ENCODE data around the gene SH2B3.

DNA sequence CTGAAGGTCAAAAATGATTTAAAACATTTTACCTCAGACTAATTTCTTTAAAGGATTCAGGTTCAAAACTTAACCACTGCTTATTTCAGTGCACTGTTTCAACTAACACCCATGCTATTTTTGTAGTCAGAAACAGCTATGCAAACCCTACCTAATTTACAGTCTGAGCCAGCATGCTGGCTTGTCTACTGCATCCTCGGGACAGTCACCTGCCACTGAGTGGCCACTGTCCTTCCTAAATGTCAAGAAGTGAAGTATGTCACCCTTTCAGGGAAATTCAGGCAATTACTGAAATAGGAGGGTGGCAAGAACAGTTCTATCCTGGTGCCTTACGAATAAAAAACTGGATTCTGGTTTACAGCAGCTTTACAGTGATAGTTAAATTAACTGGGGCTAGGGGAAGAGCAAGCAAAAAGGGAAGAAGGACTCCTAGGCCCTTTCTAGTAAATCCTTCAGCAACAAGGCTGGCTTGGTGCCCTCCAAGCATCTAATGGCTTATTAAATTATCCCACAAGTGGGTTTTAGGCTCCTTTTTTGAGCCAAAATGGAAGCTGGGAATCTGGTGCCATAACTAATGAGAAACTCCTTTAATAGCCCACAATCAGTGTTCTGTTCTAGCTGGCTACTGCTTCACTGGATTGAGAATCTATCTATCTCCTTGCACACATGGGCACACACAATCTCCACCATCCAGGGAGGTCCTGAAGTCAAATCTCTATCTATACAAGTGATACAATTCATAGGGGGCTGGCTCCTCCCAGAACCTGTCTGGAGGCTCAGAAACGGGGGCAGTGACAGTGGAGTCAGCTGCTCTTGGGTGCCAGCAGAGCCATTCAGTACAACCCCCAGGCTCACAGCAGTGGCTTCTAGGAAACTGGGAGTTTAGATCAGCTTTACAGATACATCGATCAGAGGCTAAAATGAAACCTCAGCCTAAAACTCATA lies 43.4 kb downstream of the SH2B3 start:
- TF ChIP-seq FOXJ3 (CRISPR knock-in tag; IDR thresholded peaks at IDR 0.05) (no peak), POLR2AphosphoS2 (IDR thresholded peaks at IDR 0.05; ENCODE audit: low read length) (no peak; the same call in 1 of the 2 replicates), POLR2AphosphoS5 (IDR thresholded peaks at IDR 0.05; ENCODE audit: control insufficient read depth, insufficient read depth, low read depth, low read length) (no peak; the same call in none of the 2 replicates), ELF4 (CRISPR knock-in tag; IDR thresholded peaks at IDR 0.05) (no peak), CREB1 (IDR thresholded peaks at IDR 0.05) (no peak), CREB1 (CRISPR knock-in tag; IDR thresholded peaks at IDR 0.05) (no peak), PTBP1 (IDR thresholded peaks at IDR 0.05; ENCODE audit: low read depth, low read length) (no peak), MXI1 (IDR thresholded peaks at IDR 0.05; ENCODE audit: low read depth, low read length) (no peak)
- TF ChIP-seq, protein P1, sequence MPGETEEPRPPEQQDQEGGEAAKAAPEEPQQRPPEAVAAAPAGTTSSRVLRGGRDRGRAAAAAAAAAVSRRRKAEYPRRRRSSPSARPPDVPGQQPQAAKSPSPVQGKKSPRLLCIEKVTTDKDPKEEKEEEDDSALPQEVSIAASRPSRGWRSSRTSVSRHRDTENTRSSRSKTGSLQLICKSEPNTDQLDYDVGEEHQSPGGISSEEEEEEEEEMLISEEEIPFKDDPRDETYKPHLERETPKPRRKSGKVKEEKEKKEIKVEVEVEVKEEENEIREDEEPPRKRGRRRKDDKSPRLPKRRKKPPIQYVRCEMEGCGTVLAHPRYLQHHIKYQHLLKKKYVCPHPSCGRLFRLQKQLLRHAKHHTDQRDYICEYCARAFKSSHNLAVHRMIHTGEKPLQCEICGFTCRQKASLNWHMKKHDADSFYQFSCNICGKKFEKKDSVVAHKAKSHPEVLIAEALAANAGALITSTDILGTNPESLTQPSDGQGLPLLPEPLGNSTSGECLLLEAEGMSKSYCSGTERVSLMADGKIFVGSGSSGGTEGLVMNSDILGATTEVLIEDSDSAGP (CRISPR knock-in tag; IDR thresholded peaks at IDR 0.05): no peak
- TF ChIP-seq, protein P2, sequence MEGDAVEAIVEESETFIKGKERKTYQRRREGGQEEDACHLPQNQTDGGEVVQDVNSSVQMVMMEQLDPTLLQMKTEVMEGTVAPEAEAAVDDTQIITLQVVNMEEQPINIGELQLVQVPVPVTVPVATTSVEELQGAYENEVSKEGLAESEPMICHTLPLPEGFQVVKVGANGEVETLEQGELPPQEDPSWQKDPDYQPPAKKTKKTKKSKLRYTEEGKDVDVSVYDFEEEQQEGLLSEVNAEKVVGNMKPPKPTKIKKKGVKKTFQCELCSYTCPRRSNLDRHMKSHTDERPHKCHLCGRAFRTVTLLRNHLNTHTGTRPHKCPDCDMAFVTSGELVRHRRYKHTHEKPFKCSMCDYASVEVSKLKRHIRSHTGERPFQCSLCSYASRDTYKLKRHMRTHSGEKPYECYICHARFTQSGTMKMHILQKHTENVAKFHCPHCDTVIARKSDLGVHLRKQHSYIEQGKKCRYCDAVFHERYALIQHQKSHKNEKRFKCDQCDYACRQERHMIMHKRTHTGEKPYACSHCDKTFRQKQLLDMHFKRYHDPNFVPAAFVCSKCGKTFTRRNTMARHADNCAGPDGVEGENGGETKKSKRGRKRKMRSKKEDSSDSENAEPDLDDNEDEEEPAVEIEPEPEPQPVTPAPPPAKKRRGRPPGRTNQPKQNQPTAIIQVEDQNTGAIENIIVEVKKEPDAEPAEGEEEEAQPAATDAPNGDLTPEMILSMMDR (IDR thresholded peaks at IDR 0.05 in 2 of 3, conservative IDR thresholded peaks at IDR 0.05 in 1 of 3; ENCODE audit: insufficient read depth in 2 of 3, low read depth in 1 of 3, low read length in 3 of 3): no peak
- TF ChIP-seq, protein P3, sequence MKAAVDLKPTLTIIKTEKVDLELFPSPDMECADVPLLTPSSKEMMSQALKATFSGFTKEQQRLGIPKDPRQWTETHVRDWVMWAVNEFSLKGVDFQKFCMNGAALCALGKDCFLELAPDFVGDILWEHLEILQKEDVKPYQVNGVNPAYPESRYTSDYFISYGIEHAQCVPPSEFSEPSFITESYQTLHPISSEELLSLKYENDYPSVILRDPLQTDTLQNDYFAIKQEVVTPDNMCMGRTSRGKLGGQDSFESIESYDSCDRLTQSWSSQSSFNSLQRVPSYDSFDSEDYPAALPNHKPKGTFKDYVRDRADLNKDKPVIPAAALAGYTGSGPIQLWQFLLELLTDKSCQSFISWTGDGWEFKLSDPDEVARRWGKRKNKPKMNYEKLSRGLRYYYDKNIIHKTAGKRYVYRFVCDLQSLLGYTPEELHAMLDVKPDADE (conservative IDR thresholded peaks at IDR 0.05; ENCODE audit: control insufficient read depth, low read depth, low read length): no peak
- TF ChIP-seq, protein P4, sequence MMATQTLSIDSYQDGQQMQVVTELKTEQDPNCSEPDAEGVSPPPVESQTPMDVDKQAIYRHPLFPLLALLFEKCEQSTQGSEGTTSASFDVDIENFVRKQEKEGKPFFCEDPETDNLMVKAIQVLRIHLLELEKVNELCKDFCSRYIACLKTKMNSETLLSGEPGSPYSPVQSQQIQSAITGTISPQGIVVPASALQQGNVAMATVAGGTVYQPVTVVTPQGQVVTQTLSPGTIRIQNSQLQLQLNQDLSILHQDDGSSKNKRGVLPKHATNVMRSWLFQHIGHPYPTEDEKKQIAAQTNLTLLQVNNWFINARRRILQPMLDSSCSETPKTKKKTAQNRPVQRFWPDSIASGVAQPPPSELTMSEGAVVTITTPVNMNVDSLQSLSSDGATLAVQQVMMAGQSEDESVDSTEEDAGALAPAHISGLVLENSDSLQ (IDR thresholded peaks at IDR 0.05): no peak
